Right atrium auricular region (tissue), 2 donors: ENCODE data around the gene NME7. TPM values are rescaled to one million over a fixed set of nuclear protein-coding genes. Genes with fewer than 3 reads are reported as not detected.

ENCODE experiments used
- DNase-seq: peaks from one replicate; pipeline ENCODE4 v3.0.0-alpha.2; 2019; ENCODE audit warnings: low spot score
- H3K27ac ChIP-seq, 2 donors: fragments of 200-600 bp; sonication (generic); 1 replicate in 1 of 2; 2 replicates in 1 of 2; pipeline ENCODE4 v1.5.1; 2016 to 2019
- H3K27me3 ChIP-seq, 2 donors: fragments of 200-600 bp; sonication (generic); one replicate each; pipeline versions ENCODE4 v1.5.1 to v1.6.0; 2017 to 2019
- H3K36me3 ChIP-seq: fragments of 200-600 bp; sonication (generic); one replicate; pipeline ENCODE4 v1.5.1; 2016
- H3K4me1 ChIP-seq, 2 donors: fragments of 200-600 bp; sonication (generic); one replicate each; pipeline versions ENCODE4 v1.5.1 to v1.6.0; 2017 to 2019
- H3K4me3 ChIP-seq, 2 donors: fragments of 200-600 bp; sonication (generic); 1 replicate in 1 of 2; 2 replicates in 1 of 2; pipeline ENCODE4 v1.5.1; 2017 to 2019; ENCODE audit warnings: mild to moderate bottlenecking in 1 of 2, moderate library complexity in 1 of 2
- H3K9me3 ChIP-seq, 2 donors: fragments of 200-600 bp; sonication (generic); one replicate each; pipeline ENCODE4 v1.5.1; 2019
- total RNA-seq, 2 donors: library from RNA; depleted of rRNA; stranded (reverse); fragments of >200 nt; gene quantifications; one replicate each; pipeline ENCODE4 v1.1.0, GENCODE V29; 2016
- TF ChIP-seq, protein P1 (sequence below), 2 donors: fragments of 200-600 bp; sonication (generic); IDR thresholded peaks; one replicate each; pipeline ENCODE4 v1.5.1; 2019; ENCODE audit warnings: antibody characterized with exemption in 2 of 2

The NME7 gene
- total RNA-seq, 2 donors from 2014 or later, result 9.1 to 10.4 TPM

DNA sequence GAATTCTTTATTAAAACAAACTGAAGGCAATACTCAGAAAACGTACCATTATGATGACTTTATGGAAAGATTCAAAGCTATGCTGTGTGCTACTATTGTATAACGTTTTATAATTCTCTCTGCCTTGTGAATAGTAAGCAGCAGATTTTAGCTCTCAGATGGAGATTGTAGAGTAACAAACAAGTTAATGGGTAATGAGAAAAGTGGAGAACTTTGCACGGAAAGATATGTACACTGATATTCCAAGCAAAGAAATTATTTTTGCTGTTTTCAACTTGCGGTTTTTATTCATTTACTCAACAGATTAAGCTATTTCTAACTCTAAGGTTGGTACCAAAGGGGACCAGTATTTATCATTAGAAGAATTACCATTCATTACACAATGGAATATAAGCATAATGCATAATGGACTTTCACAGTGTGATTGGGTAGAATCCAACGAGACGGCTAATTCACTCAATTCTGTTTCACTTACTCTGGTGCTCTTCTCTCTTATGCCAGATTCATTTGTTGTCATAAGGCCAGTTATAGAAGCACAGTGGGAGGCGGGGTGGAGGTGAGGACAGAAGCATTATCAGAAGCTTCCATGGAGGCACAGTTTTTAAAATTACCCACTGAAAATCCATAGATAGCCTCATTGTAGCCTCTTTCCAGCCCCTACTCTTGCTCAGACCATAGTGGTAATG is 222.5 kb downstream of the NME7 start:
- TF ChIP-seq, protein P1, sequence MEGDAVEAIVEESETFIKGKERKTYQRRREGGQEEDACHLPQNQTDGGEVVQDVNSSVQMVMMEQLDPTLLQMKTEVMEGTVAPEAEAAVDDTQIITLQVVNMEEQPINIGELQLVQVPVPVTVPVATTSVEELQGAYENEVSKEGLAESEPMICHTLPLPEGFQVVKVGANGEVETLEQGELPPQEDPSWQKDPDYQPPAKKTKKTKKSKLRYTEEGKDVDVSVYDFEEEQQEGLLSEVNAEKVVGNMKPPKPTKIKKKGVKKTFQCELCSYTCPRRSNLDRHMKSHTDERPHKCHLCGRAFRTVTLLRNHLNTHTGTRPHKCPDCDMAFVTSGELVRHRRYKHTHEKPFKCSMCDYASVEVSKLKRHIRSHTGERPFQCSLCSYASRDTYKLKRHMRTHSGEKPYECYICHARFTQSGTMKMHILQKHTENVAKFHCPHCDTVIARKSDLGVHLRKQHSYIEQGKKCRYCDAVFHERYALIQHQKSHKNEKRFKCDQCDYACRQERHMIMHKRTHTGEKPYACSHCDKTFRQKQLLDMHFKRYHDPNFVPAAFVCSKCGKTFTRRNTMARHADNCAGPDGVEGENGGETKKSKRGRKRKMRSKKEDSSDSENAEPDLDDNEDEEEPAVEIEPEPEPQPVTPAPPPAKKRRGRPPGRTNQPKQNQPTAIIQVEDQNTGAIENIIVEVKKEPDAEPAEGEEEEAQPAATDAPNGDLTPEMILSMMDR (IDR thresholded peaks at IDR 0.05), result no peak
- Histone ChIP-seq H3K36me3 (no peaks in the 10 kb centered on the region), H3K27ac (no peak overlapping the region), H3K4me1 (no peaks in the 10 kb centered on the region), H3K9me3 (no peaks in the 10 kb centered on the region), H3K27me3 (no peaks in the 10 kb centered on the region), H3K4me3 (no peak overlapping the region)
- DNase-seq, result no peak

DNA sequence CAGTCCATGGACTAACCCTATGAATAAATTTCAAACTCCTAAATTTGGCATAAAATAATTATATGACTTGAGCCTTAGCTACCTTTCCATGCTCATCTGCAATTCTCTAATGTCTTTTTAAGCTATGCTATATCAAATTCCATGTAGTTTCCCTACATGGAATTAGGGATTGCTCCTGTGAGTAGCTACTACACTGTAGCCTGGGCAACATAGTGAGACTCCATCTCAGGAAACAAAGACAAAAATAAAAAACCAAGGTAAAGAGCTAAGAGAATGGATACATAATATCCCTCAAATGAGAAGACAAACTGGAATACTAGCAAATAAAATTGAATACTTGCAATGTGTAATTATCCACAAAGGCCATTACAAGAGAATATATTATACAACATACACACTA is 223.6 kb downstream of the NME7 start:
- TF ChIP-seq, protein P1 (IDR thresholded peaks at IDR 0.05), result no peak
- DNase-seq, result no peak
- Histone ChIP-seq H3K4me3 (no peak overlapping the region), H3K27ac (no peak overlapping the region), H3K4me1 (no peaks in the 10 kb centered on the region), H3K27me3 (no peaks in the 10 kb centered on the region), H3K9me3 (no peaks in the 10 kb centered on the region), H3K36me3 (no peaks in the 10 kb centered on the region)

DNA sequence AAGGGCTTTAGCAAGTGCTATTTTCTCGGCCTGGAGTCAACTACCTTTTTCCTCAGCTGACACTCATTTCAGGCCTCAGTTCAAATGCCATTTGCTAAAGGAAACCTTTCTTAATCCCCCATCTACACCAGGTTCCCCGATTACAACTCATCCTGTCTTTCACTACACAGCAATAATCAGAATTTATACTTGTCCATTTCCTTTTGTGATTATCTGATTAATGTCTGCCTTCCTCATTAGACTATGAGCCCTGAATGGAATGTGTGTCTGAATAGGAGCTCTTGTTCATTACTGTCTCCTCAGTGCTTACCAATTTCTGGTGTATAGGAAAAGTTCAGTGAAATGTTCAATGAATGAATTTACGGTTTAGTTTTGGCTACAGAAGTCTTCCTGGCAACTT is 224.3 kb downstream of the NME7 start:
- no peak overlapping the region for H3K4me3 ChIP-seq

DNA sequence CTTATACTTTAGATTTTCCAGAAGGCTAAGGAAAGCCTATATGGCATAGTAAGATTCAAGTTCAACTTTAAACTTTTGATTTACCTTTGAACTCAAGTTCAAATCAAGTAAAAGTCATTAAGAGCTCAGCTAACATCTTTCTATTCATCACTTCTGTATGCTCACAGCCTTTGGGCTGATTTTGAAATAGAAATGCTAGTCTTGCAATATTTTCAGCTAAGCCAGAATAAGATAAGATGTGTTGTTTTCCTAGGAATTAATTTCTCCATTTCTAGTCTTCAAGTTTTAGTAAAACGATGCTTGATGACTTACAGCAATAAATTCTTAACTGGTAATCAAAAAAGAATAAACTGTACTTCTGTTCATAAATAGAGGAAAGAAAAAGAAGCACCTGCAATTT is 225.5 kb downstream of the NME7 start:
- TF ChIP-seq, protein P1 (IDR thresholded peaks at IDR 0.05), result no peak
- H3K27me3 ChIP-seq, result no peaks in the 10 kb centered on the region
- H3K36me3 ChIP-seq, result no peaks in the 10 kb centered on the region
- H3K9me3 ChIP-seq, result no peaks in the 10 kb centered on the region
- no peaks in the 10 kb centered on the region for H3K4me1 ChIP-seq
- no peak overlapping the region for H3K4me3 ChIP-seq
- no peak overlapping the region for H3K27ac ChIP-seq
- no peak for DNase-seq

More for the DNA sequence above, 224.3 kb downstream of the NME7 start:
- Histone ChIP-seq H3K27me3 (no peaks in the 10 kb centered on the region), H3K36me3 (no peaks in the 10 kb centered on the region), H3K27ac (no peak overlapping the region), H3K9me3 (no peaks in the 10 kb centered on the region), H3K4me1 (no peaks in the 10 kb centered on the region)
- no peak for DNase-seq
- TF ChIP-seq, protein P1 (IDR thresholded peaks at IDR 0.05), result no peak

DNA sequence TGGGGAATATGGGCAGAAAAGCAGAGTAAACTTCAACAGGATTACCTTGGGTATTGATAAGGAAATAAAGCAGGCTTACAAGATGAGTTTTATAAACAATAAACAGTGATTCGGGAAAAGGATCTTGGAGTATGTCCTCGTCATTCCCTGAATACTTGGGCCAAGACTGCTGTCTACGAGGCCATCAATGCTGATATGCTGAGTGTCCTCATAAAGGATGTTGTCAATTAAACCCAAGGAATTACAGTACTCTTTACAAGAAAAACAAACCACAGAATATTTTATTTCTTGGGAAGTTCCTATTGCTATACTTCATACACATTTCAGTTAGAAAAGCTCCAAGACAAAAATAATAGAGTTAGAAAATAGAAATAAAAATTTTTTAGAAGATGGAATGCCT is 226.2 kb downstream of the NME7 start:
- H3K4me1 ChIP-seq, result no peaks in the 10 kb centered on the region
- no peaks in the 10 kb centered on the region for H3K36me3 ChIP-seq
- no peak overlapping the region for H3K27ac ChIP-seq
- no peaks in the 10 kb centered on the region for H3K27me3 ChIP-seq
- H3K9me3 ChIP-seq, result no peaks in the 10 kb centered on the region
- TF ChIP-seq, protein P1 (IDR thresholded peaks at IDR 0.05), result no peak
- no peak for DNase-seq
- H3K4me3 ChIP-seq, result no peak overlapping the region
